Prostate gland (tissue), 2 donors: ENCODE results near the gene DBH. TPM values are rescaled to one million over a fixed set of nuclear protein-coding genes. Genes with fewer than 3 reads are reported as not detected.

Experiments
- DNase-seq: peaks from one replicate; pipeline ENCODE4 v3.0.0-alpha.2; 2019; ENCODE audit warnings: low spot score
- H3K27ac ChIP-seq, 2 donors: fragments of 200-600 bp; sonication (generic); 2 replicates each; pipeline ENCODE4 v1.5.1; 2017 to 2019
- H3K27me3 ChIP-seq: fragments of 200-600 bp; sonication (generic); replicated peaks from 2 replicates; pipeline ENCODE4 v1.5.1; 2019; ENCODE audit not compliant: insufficient read depth
- H3K36me3 ChIP-seq, 2 donors: fragments of 200-600 bp; sonication (generic); 1 replicate in 1 of 2; 2 replicates in 1 of 2; pipeline versions ENCODE4 v1.5.1 to v1.8.1; 2017 to 2019
- H3K4me1 ChIP-seq: fragments of 200-600 bp; sonication (generic); replicated peaks from 2 replicates; pipeline ENCODE4 v1.5.1; 2019
- H3K4me3 ChIP-seq, 2 donors: fragments of 200-600 bp; sonication (generic); 2 replicates each; pipeline ENCODE4 v1.5.1; 2017 to 2019
- H3K9me3 ChIP-seq: fragments of 200-600 bp; sonication (generic); 2 replicates; pipeline ENCODE4 v1.5.1; 2017
- POLR2A ChIP-seq: fragments of 450-650 bp; IDR thresholded peaks from one replicate; pipeline ENCODE4 v1.6.1; 2016; ENCODE audit warnings: antibody characterized with exemption, mild to moderate bottlenecking
- POLR2AphosphoS5 ChIP-seq: sonication (generic); formaldehyde crosslinking; IDR thresholded peaks from one replicate; pipeline ENCODE4 v1.6.1; 2017; ENCODE audit warnings: antibody characterized with exemption
- WGBS: methylation state at CpG from one replicate; pipeline ENCODE4 v1.1.5; 2018; 5-methylcytosine and 5-hydroxymethylcytosine counted together
- intact Hi-C: fragments of 100-400 bp; cut with DNase I; formaldehyde crosslinking; loops from one replicate; pipeline ENCODE4 v1.14.2; 2022
- total RNA-seq, 2 donors: library from RNA; depleted of rRNA; stranded (reverse); fragments of >200 nt; gene quantifications; one replicate each; pipeline ENCODE4 v1.1.0, GENCODE V29; 2016
- TF ChIP-seq, protein P1 (sequence below), 4 experiments: fragments of 200-600 bp in 2 of 4; fragments of 450-650 bp in 2 of 4; sonication (generic) in 2 of 4; IDR thresholded peaks; 1 replicate in 3 of 4; 2 replicates in 1 of 4; pipeline ENCODE4 v1.5.1; 2016 to 2019; ENCODE audit warnings: antibody characterized with exemption in 4 of 4, mild to moderate bottlenecking in 2 of 4, moderate library complexity in 2 of 4

DBH gene
- total RNA-seq, 2 donors from 2014 or later: not detected

- TF ChIP-seq, protein P1, sequence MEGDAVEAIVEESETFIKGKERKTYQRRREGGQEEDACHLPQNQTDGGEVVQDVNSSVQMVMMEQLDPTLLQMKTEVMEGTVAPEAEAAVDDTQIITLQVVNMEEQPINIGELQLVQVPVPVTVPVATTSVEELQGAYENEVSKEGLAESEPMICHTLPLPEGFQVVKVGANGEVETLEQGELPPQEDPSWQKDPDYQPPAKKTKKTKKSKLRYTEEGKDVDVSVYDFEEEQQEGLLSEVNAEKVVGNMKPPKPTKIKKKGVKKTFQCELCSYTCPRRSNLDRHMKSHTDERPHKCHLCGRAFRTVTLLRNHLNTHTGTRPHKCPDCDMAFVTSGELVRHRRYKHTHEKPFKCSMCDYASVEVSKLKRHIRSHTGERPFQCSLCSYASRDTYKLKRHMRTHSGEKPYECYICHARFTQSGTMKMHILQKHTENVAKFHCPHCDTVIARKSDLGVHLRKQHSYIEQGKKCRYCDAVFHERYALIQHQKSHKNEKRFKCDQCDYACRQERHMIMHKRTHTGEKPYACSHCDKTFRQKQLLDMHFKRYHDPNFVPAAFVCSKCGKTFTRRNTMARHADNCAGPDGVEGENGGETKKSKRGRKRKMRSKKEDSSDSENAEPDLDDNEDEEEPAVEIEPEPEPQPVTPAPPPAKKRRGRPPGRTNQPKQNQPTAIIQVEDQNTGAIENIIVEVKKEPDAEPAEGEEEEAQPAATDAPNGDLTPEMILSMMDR (IDR thresholded peaks at IDR 0.05): no peak
- TF ChIP-seq POLR2AphosphoS5: no peak
- TF ChIP-seq POLR2A: no peak
- Histone ChIP-seq H3K27me3 (peaks cover 4% of the 10 kb centered on the region), H3K9me3 (no peaks in the 10 kb centered on the region), H3K36me3 (no peaks in the 10 kb centered on the region), H3K27ac (no peak overlapping the region), H3K4me3 (no peak overlapping the region), H3K4me1 (no peaks in the 10 kb centered on the region)
- no peak for DNase-seq
- WGBS: 25% methylated on average over 7 of the region's 7 CpGs
- intact Hi-C loops: no loop called here
Measured at GRCh38 chr9:133647148-133647547, 11.0 kb downstream of the DBH start.

GRCh38 chr9:133647765-133648469 is 11.8 kb downstream of the DBH start:
- intact Hi-C loops: no loop called here
- H3K27me3 ChIP-seq: peaks cover 7% of the 10 kb centered on the region

DNA sequence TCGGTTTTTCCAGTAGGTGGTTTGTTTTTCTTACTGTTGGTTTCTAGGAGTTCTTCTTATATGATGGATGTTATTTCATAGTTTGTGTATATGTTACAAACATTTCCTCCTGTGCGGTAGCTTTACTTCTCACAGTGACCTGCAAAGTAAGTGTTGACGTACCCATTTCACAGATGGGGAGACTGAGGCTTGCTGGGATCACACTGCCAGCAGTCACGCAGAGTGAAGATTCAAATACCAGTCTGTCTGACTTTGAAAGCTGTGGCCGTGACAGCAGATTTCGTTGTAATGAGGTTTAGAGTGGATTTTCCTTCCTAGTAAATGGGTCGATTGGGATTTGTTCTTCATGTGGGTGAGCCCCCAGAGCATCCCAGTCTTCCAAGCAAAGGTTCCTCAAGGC is 13.0 kb downstream of the DBH start:
- no peak for DNase-seq
- intact Hi-C loops: no loop called here
- Histone ChIP-seq H3K36me3 (no peaks in the 10 kb centered on the region), H3K4me3 (no peak overlapping the region), H3K9me3 (no peaks in the 10 kb centered on the region), H3K27ac (no peak overlapping the region), H3K4me1 (no peaks in the 10 kb centered on the region), H3K27me3 (peaks cover 7% of the 10 kb centered on the region)
- no peak for TF ChIP-seq POLR2A
- no peak for TF ChIP-seq POLR2AphosphoS5
- TF ChIP-seq, protein P1 (IDR thresholded peaks at IDR 0.05): no peak
- WGBS: 87% methylated on average over 7 of the region's 7 CpGs

More at GRCh38 chr9:133647765-133648469, 11.8 kb downstream of the DBH start:
- Histone ChIP-seq H3K36me3 (no peaks in the 10 kb centered on the region), H3K27ac (no peak overlapping the region), H3K9me3 (no peaks in the 10 kb centered on the region), H3K4me3 (no peak overlapping the region), H3K4me1 (no peaks in the 10 kb centered on the region)
- WGBS: 69% methylated on average over 25 of the region's 25 CpGs
- DNase-seq: no peak
- TF ChIP-seq POLR2AphosphoS5: no peak
- TF ChIP-seq POLR2A: no peak
- TF ChIP-seq, protein P1 (IDR thresholded peaks at IDR 0.05): no peak

- no peak for DNase-seq
- no peak overlapping the region for H3K4me3 ChIP-seq
- TF ChIP-seq, protein P1 (IDR thresholded peaks at IDR 0.05): no peak
- TF ChIP-seq POLR2A: no peak
- TF ChIP-seq POLR2AphosphoS5: no peak
- no peaks in the 10 kb centered on the region for H3K36me3 ChIP-seq
- H3K4me1 ChIP-seq: no peaks in the 10 kb centered on the region
- H3K9me3 ChIP-seq: no peaks in the 10 kb centered on the region
- no peak overlapping the region for H3K27ac ChIP-seq
- peaks cover 7% of the 10 kb centered on the region for H3K27me3 ChIP-seq
- intact Hi-C loops: no loop called here
- WGBS: 93% methylated on average over 12 of the region's 12 CpGs
Measured at GRCh38 chr9:133650026-133650425, 13.9 kb downstream of the DBH start.

- H3K4me1 ChIP-seq: no peaks in the 10 kb centered on the region
- intact Hi-C loops: no loop called here
- no peaks in the 10 kb centered on the region for H3K36me3 ChIP-seq
- 68% methylated on average over 9 of the region's 9 CpGs for WGBS
- H3K27me3 ChIP-seq: peaks cover 17% of the 10 kb centered on the region
- H3K4me3 ChIP-seq: no peak overlapping the region
- no peak for TF ChIP-seq POLR2A
- TF ChIP-seq, protein P1 (IDR thresholded peaks at IDR 0.05): no peak
- no peak for TF ChIP-seq POLR2AphosphoS5
- no peak overlapping the region for H3K27ac ChIP-seq
- no peaks in the 10 kb centered on the region for H3K9me3 ChIP-seq
- DNase-seq: no peak
Measured at GRCh38 chr9:133653638-133654037, 17.5 kb downstream of the DBH start.
